Uterus (tissue), 4 donors: ENCODE measurements around the gene ABCA1. TPM values are rescaled to one million over a fixed set of nuclear protein-coding genes. Genes with fewer than 3 reads are reported as not detected.
"Not testable (repeated sequence)": the region's sequence is repeated elsewhere in the genome, so short reads cannot be mapped to it uniquely, and the experiment has no call there.

Source experiments
- DNase-seq, 2 donors: peaks; one replicate each; pipeline ENCODE4 v3.0.0-alpha.2; 2019 to 2020
- H3K27ac ChIP-seq, 2 donors: fragments of 200-600 bp; sonication (generic); 1 replicate in 1 of 2; 2 replicates in 1 of 2; pipeline ENCODE4 v1.5.1; 2016 to 2018
- H3K27me3 ChIP-seq, 2 donors: fragments of 200-600 bp; sonication (generic); one replicate each; pipeline ENCODE4 v1.5.1; 2018 to 2019; ENCODE audit warnings: control low read depth in 1 of 2
- H3K36me3 ChIP-seq, 2 donors: fragments of 200-600 bp; sonication (generic); one replicate each; pipeline ENCODE4 v1.5.1; 2019; ENCODE audit warnings: control low read depth in 1 of 2
- H3K4me1 ChIP-seq, 2 donors: fragments of 200-600 bp; sonication (generic); one replicate each; pipeline ENCODE4 v1.5.1; 2018 to 2019; ENCODE audit warnings: control low read depth in 1 of 2
- H3K4me3 ChIP-seq, 2 donors: fragments of 200-600 bp; sonication (generic); 1 replicate in 1 of 2; 2 replicates in 1 of 2; pipeline ENCODE4 v1.5.1; 2018 to 2019; ENCODE audit warnings: mild to moderate bottlenecking in 1 of 2
- H3K9me3 ChIP-seq, 2 donors: fragments of 200-600 bp; sonication (generic); one replicate each; pipeline ENCODE4 v1.5.1; 2019; ENCODE audit warnings: control low read depth in 1 of 2
- POLR2A ChIP-seq, 2 donors: fragments of 450-650 bp; IDR thresholded peaks; one replicate each; pipeline ENCODE4 v1.6.1; 2016; ENCODE audit warnings: antibody characterized with exemption in 2 of 2, mild to moderate bottlenecking in 1 of 2, moderate library complexity in 1 of 2
- intact Hi-C: fragments of 100-400 bp; cut with DNase I; formaldehyde crosslinking; loops from one replicate; pipeline ENCODE4 v1.15.1; 2023; ENCODE audit warnings: low total_unique reads
- total RNA-seq, 4 donors: library from RNA; depleted of rRNA in 3 of 4; stranded (reverse); fragments of >200 nt in 3 of 4; gene quantifications; one replicate each; pipeline versions ENCODE4 v1.1.0 to v1.2.4, GENCODE V29; 2014 to 2023
- TF ChIP-seq, protein P1 (sequence below), 4 experiments: fragments of 200-600 bp in 2 of 4; fragments of 450-650 bp in 2 of 4; sonication (generic) in 2 of 4; IDR thresholded peaks; one replicate each; pipeline ENCODE4 v1.5.1; 2016 to 2019; ENCODE audit warnings: antibody characterized with exemption in 4 of 4, mild to moderate bottlenecking in 2 of 4, moderate library complexity in 1 of 4
- donor health status: DM: yes; HTN: yes; CAD: no.

The ABCA1 gene
- total RNA-seq, 4 donors from 2014 or later = 13.8 to 43.3 (median 25.9) TPM

- DNase-seq = no peak
- H3K4me1 ChIP-seq = peaks cover 0 to 15% of the 10 kb centered on the region in 2 donors
- H3K9me3 ChIP-seq = no peaks in the 10 kb centered on the region
- H3K36me3 ChIP-seq = no peaks in the 10 kb centered on the region
- H3K4me3 ChIP-seq = no peak overlapping the region
- no peaks in the 10 kb centered on the region for H3K27me3 ChIP-seq
- TF ChIP-seq, protein P1, sequence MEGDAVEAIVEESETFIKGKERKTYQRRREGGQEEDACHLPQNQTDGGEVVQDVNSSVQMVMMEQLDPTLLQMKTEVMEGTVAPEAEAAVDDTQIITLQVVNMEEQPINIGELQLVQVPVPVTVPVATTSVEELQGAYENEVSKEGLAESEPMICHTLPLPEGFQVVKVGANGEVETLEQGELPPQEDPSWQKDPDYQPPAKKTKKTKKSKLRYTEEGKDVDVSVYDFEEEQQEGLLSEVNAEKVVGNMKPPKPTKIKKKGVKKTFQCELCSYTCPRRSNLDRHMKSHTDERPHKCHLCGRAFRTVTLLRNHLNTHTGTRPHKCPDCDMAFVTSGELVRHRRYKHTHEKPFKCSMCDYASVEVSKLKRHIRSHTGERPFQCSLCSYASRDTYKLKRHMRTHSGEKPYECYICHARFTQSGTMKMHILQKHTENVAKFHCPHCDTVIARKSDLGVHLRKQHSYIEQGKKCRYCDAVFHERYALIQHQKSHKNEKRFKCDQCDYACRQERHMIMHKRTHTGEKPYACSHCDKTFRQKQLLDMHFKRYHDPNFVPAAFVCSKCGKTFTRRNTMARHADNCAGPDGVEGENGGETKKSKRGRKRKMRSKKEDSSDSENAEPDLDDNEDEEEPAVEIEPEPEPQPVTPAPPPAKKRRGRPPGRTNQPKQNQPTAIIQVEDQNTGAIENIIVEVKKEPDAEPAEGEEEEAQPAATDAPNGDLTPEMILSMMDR (IDR thresholded peaks at IDR 0.05) = no peak
- no peak for TF ChIP-seq POLR2A (IDR thresholded peaks at IDR 0.05)
- H3K27ac ChIP-seq = no peak overlapping the region
- intact Hi-C loops = no loop called here
These were observed 24.3 kb downstream of the ABCA1 start for GRCh38 chr9:104903609-104904008.

GRCh38 chr9:104900871-104901270, 27.1 kb downstream of the ABCA1 start:
- no peaks in the 10 kb centered on the region for H3K27me3 ChIP-seq
- H3K27ac ChIP-seq = no peak overlapping the region
- H3K4me1 ChIP-seq = peaks cover 0 to 4% of the 10 kb centered on the region in 2 donors
- intact Hi-C loops = no loop called here
- H3K36me3 ChIP-seq = no peaks in the 10 kb centered on the region
- no peaks in the 10 kb centered on the region for H3K9me3 ChIP-seq
- no peak overlapping the region for H3K4me3 ChIP-seq
- DNase-seq = no peak
- no peak for TF ChIP-seq POLR2A (IDR thresholded peaks at IDR 0.05)
- TF ChIP-seq, protein P1 (IDR thresholded peaks at IDR 0.05) = no peak

GRCh38 chr9:104900324-104900723, 27.6 kb downstream of the ABCA1 start:
- Histone ChIP-seq H3K27me3 (no peaks in the 10 kb centered on the region), H3K4me1 (peaks cover 0 to 4% of the 10 kb centered on the region in 2 donors), H3K9me3 (no peaks in the 10 kb centered on the region), H3K27ac (no peak overlapping the region), H3K4me3 (no peak overlapping the region), H3K36me3 (no peaks in the 10 kb centered on the region)
- no peak for DNase-seq
- intact Hi-C loops = no loop called here
- no peak for TF ChIP-seq POLR2A (IDR thresholded peaks at IDR 0.05)
- TF ChIP-seq, protein P1 (IDR thresholded peaks at IDR 0.05) = no peak

DNA sequence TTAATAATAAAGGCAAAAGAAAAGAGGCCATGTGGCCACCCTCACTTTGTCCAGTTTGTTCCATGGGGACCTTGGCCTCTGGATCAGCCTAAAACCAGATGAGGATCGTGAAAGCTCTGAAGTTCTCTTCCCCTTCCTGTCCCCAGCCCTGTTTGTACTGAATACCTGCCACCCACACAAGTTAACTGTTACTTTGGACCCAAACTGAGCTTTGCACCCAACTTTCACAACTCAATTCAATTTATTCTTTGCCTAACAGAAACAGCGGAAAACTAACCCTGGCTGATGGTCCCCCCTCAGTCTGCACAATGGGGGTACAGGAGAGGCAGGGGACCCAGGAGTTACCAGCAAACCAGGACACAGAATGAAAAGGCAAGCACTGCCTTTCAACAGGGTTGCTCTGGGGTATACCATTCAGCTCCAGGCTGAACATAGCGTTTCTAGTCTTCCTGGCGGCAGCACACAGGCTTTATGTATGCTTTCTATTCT, 28.2 kb downstream of the ABCA1 start:
- no peak for TF ChIP-seq POLR2A (IDR thresholded peaks at IDR 0.05)
- TF ChIP-seq, protein P1 (IDR thresholded peaks at IDR 0.05) = no peak
- no peak overlapping the region for H3K27ac ChIP-seq
- peaks cover 0 to 4% of the 10 kb centered on the region in 2 donors for H3K4me1 ChIP-seq

GRCh38 chr9:104898376-104898775, 29.6 kb downstream of the ABCA1 start:
- H3K4me3 ChIP-seq, H3K36me3 ChIP-seq, H3K27ac ChIP-seq, DNase-seq, H3K9me3 ChIP-seq, intact Hi-C loops, H3K27me3 ChIP-seq, H3K4me1 ChIP-seq: not testable (repeated sequence)

More for the DNA sequence above, 28.2 kb downstream of the ABCA1 start:
- Histone ChIP-seq H3K9me3 (no peaks in the 10 kb centered on the region), H3K36me3 (no peaks in the 10 kb centered on the region), H3K27me3 (no peaks in the 10 kb centered on the region), H3K4me3 (no peak overlapping the region)
- DNase-seq = no peak
- intact Hi-C loops = no loop called here

DNA sequence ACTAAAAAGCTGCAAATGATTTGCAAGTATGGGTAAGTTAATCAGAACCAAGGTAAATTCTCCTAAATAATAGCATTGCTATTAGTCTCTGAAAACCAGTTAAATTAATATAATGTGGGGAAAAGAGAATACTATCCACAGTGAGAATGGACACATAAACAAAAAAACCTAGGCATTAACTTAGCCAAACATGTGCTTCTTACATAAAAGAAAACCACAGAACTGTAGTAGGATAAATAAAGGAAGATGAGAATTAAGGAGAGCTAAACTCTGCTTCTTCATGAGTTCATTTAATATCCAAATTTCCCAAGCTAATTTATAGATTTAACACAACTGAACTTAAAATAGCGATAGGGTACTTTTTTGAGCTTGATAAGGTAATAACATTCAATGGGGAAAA, 31.8 kb downstream of the ABCA1 start:
- H3K27ac ChIP-seq = no peak overlapping the region
- intact Hi-C loops = no loop called here
- H3K27me3 ChIP-seq = no peaks in the 10 kb centered on the region
- H3K9me3 ChIP-seq = no peaks in the 10 kb centered on the region
- no peak for TF ChIP-seq POLR2A (IDR thresholded peaks at IDR 0.05)
- TF ChIP-seq, protein P1 (IDR thresholded peaks at IDR 0.05) = no peak
- no peak for DNase-seq
- H3K4me1 ChIP-seq = no peaks in the 10 kb centered on the region
- H3K4me3 ChIP-seq = no peak overlapping the region
- no peaks in the 10 kb centered on the region for H3K36me3 ChIP-seq
